GM18505 (cell line): ENCODE measurements around the gene CADPS.

ENCODE experiments used
- ATAC-seq: cut with Tn5 transposase; IDR thresholded peaks from one replicate; pipeline ENCODE4 v1.9.1; 2021; ENCODE audit not compliant: unreplicated experiment
- POLR2A ChIP-seq: IDR thresholded peaks from 4 replicates; pipeline ENCODE4 v1.6.1; 2011; ENCODE audit warnings: borderline replicate concordance; ENCODE audit not compliant: insufficient read depth, insufficient read length; ENCODE audit errors: extremely low read depth

CADPS gene

GRCh38 chr3:62888778-62889177 lies 13.6 kb upstream of the CADPS start:
- no peak for ATAC-seq
- no peak for TF ChIP-seq POLR2A

- TF ChIP-seq POLR2A = no peak
- ATAC-seq = no peak
Measured at GRCh38 chr3:62888180-62888579, 13.0 kb upstream of the CADPS start.

- no peak for ATAC-seq
- no peak for TF ChIP-seq POLR2A
Measured at GRCh38 chr3:62885136-62885535, 9.9 kb upstream of the CADPS start.

- ATAC-seq = no peak
Measured at GRCh38 chr3:62884096-62884870, 9.1 kb upstream of the CADPS start.

GRCh38 chr3:62882676-62883200 lies 7.5 kb upstream of the CADPS start:
- TF ChIP-seq POLR2A = no peak
- ATAC-seq = no peak

More at GRCh38 chr3:62884096-62884870, 9.1 kb upstream of the CADPS start:
- no peak for TF ChIP-seq POLR2A

GRCh38 chr3:62876064-62876463 lies 848 bp upstream of the CADPS start:
- no peak for TF ChIP-seq POLR2A
- no peak for ATAC-seq

GRCh38 chr3:62875558-62876002 lies 364 bp upstream of the CADPS start:
- ATAC-seq = no peak
- no peak for TF ChIP-seq POLR2A

- no peak for ATAC-seq
- TF ChIP-seq POLR2A = no peak
Measured at GRCh38 chr3:62873761-62874710, 1.2 kb downstream of the CADPS start.

GRCh38 chr3:62873451-62873760 lies 1.8 kb downstream of the CADPS start:
- TF ChIP-seq POLR2A = no peak
- no peak for ATAC-seq

- ATAC-seq = no peak
- TF ChIP-seq POLR2A = no peak
Measured at GRCh38 chr3:62872318-62872717, 2.9 kb downstream of the CADPS start.

- no peak for ATAC-seq
- TF ChIP-seq POLR2A = no peak
Measured at GRCh38 chr3:62870321-62870720, 4.9 kb downstream of the CADPS start.

GRCh38 chr3:62863648-62864047 lies 11.6 kb downstream of the CADPS start:
- TF ChIP-seq POLR2A = no peak
- ATAC-seq = no peak

- no peak for ATAC-seq
- TF ChIP-seq POLR2A = no peak
Measured at GRCh38 chr3:62859203-62859791, 15.9 kb downstream of the CADPS start.
